HG02970 (cell line): ENCODE data around the gene STARD3.
"Not testable (repeated sequence)": the region's sequence is repeated elsewhere in the genome, so short reads cannot be mapped to it uniquely, and the experiment has no call there.

ENCODE experiments used
- ATAC-seq: cut with Tn5 transposase; IDR thresholded peaks from one replicate; pipeline ENCODE4 v1.9.1; 2021; ENCODE audit warnings: mild to moderate bottlenecking, moderate library complexity, moderate number of reproducible peaks; ENCODE audit not compliant: unreplicated experiment, low FRiP score

Gene STARD3

DNA sequence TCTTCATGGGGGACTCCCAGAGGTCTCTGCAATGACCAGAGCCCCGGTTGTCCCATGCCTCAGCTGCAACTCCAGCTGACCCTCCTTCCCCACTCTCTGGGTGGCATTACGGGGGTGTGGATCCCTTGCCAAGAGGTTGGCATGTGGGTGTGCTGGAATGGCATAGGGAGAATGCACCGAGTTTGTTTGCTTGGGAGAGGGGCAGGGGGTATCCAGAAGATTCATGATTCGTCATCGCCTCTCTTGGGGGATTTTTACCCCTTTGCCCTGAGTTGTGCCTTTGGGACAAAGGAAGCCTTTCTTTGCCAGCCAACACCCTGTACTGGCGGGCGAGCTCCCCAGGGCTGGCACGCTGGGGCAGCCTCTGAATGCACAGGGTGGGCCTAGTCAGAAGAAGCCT lies 69.4 kb downstream of the STARD3 start:
- no peak for ATAC-seq

DNA sequence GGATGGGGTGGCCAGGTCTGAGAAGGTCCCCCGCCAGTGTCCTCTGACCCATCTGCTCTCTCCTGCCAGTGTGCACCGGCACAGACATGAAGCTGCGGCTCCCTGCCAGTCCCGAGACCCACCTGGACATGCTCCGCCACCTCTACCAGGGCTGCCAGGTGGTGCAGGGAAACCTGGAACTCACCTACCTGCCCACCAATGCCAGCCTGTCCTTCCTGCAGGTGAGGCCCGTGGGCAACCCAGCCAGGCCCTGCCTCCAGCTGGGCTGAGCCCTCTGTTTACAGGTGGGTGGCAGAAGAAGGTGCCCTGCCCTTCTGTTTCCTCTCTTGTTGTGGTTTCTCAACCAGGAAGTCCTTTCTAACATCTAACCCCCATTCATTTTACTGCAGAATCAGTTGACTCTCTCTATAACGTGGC lies 70.0 kb downstream of the STARD3 start:
- no peak for ATAC-seq

DNA sequence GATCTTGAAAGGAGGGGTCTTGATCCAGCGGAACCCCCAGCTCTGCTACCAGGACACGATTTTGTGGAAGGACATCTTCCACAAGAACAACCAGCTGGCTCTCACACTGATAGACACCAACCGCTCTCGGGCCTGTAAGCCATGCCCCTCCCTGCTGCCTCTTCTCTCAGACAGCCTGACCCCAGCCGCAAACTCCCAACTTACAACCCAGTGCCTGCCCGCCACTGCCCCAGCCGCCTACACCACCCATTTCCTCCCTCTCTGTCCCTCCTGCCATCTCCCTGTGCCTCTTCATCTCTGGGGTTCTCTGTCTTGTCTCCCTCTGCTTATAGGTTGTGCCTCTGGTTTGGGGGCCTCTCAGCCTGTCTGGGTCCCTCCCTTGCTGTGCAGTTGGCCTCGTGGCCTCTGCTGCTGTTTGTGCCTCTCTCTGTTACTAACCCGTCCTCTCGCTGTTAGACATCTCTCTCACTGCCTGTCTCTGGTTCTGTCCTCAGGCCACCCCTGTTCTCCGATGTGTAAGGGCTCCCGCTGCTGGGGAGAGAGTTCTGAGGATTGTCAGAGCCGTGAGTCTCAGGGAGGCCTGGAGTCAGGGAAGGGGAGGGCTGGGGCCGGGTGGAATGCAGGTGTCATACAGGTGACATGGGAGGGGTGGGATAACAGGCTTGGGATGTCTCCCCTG lies 72.5 kb downstream of the STARD3 start:
- no peak for ATAC-seq

DNA sequence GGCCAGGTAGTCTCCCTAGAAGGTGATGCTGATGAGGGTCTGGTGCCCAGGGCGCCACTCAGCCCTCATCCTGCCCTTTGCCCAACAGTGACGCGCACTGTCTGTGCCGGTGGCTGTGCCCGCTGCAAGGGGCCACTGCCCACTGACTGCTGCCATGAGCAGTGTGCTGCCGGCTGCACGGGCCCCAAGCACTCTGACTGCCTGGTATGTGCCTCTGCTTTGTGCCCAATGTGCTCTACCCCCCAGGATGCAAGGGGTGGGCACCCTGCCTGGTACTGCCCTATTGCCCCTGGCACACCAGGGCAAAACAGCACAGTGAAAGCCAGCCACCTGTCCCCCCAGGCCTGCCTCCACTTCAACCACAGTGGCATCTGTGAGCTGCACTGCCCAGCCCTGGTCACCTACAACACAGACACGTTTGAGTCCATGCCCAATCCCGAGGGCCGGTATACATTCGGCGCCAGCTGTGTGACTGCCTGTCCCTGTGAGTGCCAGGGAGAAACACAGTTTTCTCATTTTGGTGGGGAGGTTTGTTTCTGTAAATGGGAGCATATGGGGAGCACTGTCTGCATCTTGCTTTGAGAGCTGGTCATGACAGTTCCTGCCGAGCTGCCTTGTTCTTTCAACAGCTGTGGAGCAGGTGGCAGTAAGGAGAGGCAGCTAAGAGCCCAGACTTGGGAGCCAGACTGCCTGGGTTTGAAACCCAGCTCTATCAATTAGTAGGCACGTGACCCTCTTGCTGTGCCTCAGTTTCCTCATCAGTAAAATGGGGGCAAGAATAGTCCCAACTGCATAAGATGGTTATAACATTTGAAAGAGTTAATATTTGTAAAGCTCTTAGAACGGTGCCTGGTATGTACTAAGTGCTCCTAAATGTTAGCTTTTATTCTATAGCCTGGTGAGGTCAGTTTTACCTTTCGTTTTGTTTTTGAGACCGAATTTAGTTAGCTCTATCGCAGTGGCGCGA lies 73.3 kb downstream of the STARD3 start:
- no peak for ATAC-seq

DNA sequence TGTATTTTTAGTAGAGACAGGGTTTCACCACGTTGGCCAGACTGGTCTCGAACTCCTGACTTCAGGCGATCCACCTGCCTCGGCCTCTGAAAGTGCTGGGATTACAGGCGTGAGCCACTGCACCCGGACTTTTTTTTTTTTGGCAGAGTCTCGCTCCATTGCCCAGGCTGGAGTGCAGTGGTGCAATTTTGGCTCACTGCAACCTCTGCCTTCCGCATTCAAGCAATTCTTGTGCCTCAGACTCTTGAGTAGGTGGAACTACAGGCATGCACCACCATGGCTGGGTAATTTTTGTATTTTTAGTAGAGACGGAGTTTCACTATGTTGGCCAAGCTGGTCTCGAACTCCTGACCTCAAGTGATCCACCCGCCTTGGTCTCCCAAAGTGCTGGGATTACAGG lies 74.1 kb downstream of the STARD3 start:
- not testable (repeated sequence) for ATAC-seq

DNA sequence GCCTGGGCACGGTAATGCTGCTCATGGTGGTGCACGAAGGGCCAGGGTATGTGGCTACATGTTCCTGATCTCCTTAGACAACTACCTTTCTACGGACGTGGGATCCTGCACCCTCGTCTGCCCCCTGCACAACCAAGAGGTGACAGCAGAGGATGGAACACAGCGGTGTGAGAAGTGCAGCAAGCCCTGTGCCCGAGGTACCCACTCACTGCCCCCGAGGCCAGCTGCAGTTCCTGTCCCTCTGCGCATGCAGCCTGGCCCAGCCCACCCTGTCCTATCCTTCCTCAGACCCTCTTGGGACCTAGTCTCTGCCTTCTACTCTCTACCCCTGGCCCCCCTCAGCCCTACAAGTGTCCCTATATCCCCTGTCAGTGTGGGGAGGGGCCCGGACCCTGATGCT lies 74.9 kb downstream of the STARD3 start:
- ATAC-seq, result no peak
